ENCODE measurements around the gene MPPED2. TPM values are rescaled to one million over a fixed set of nuclear protein-coding genes. Genes with fewer than 3 reads are reported as not detected.

MPPED2 gene
- total RNA-seq, 2 experiments from 2014 or later = 0.30 to 0.54 TPM

- Mint-ChIP-seq H3K27ac (no peak overlapping the region), H3K36me3 (ENCODE audit: low read depth) (no peaks in the 10 kb centered on the region), H3K4me3 (no peak overlapping the region), H3K4me1 (no peaks in the 10 kb centered on the region), H3K27me3 (peaks cover 5% of the 10 kb centered on the region), H3K9me3 (ENCODE audit: low read depth) (no peaks in the 10 kb centered on the region)
- DNase-seq (no peak), ATAC-seq (no peak)
- CTCF ChIA-PET = no interaction called here
- intact Hi-C loops (cut with DNase I, micrococcal nuclease) = no loop called here
- POLR2A ChIA-PET = no interaction called here
These were observed 190.4 kb downstream of the MPPED2 start for GRCh38 chr11:30395751-30396150.

- Mint-ChIP-seq H3K36me3 (ENCODE audit: low read depth) (no peaks in the 10 kb centered on the region), H3K4me1 (no peaks in the 10 kb centered on the region), H3K27ac (no peak overlapping the region), H3K4me3 (no peak overlapping the region), H3K27me3 (peaks cover 3% of the 10 kb centered on the region), H3K9me3 (ENCODE audit: low read depth) (no peaks in the 10 kb centered on the region)
- intact Hi-C loops (cut with DNase I, micrococcal nuclease) = no loop called here
- DNase-seq = no peak
- no peak for ATAC-seq
- ChIA-PET CTCF (no interaction called here), POLR2A (no interaction called here)
These were observed 193.1 kb downstream of the MPPED2 start for GRCh38 chr11:30393012-30393411.

GRCh38 chr11:30392221-30392784 is 193.8 kb downstream of the MPPED2 start:
- H3K27me3 Mint-ChIP-seq = peaks cover 3% of the 10 kb centered on the region
- intact Hi-C loops (cut with DNase I, micrococcal nuclease) = no loop called here
- H3K27ac Mint-ChIP-seq = no peak overlapping the region
- no peaks in the 10 kb centered on the region for H3K9me3 Mint-ChIP-seq (ENCODE audit: low read depth)
- no peak overlapping the region for H3K4me3 Mint-ChIP-seq
- H3K4me1 Mint-ChIP-seq = no peaks in the 10 kb centered on the region
- DNase-seq (no peak), ATAC-seq (no peak)
- H3K36me3 Mint-ChIP-seq (ENCODE audit: low read depth) = no peaks in the 10 kb centered on the region
- ChIA-PET POLR2A (no interaction called here), CTCF (no interaction called here)

GRCh38 chr11:30388957-30389356 is 197.2 kb downstream of the MPPED2 start:
- POLR2A ChIA-PET = no interaction called here
- DNase-seq = no peak
- CTCF ChIA-PET = no interaction called here
- no peak for ATAC-seq
- Mint-ChIP-seq H3K4me1 (no peaks in the 10 kb centered on the region), H3K4me3 (no peak overlapping the region), H3K36me3 (ENCODE audit: low read depth) (no peaks in the 10 kb centered on the region), H3K27ac (no peak overlapping the region), H3K27me3 (peaks cover 4% of the 10 kb centered on the region), H3K9me3 (ENCODE audit: low read depth) (no peaks in the 10 kb centered on the region)
- intact Hi-C loops (cut with DNase I, micrococcal nuclease) = no loop called here

GRCh38 chr11:30387891-30388861 is 198.0 kb downstream of the MPPED2 start:
- CTCF ChIA-PET = interaction anchor here (1.2 kb wide), 1 partner anchor 8 kb away, joined by 3 read pairs; no protein-coding TSS in a partner anchor
- POLR2A ChIA-PET = no interaction called here
- Mint-ChIP-seq H3K9me3 (ENCODE audit: low read depth) (no peaks in the 10 kb centered on the region), H3K27ac (no peak overlapping the region), H3K27me3 (peaks cover 5% of the 10 kb centered on the region), H3K4me1 (no peaks in the 10 kb centered on the region), H3K36me3 (ENCODE audit: low read depth) (no peaks in the 10 kb centered on the region), H3K4me3 (no peak overlapping the region)
- DNase-seq (no peak), ATAC-seq (no peak)
- intact Hi-C loops (cut with DNase I, micrococcal nuclease) = no loop called here

- ChIA-PET CTCF (no interaction called here), POLR2A (no interaction called here)
- no peaks in the 10 kb centered on the region for H3K4me1 Mint-ChIP-seq
- H3K27ac Mint-ChIP-seq = no peak overlapping the region
- no peaks in the 10 kb centered on the region for H3K36me3 Mint-ChIP-seq (ENCODE audit: low read depth)
- ATAC-seq (no peak), DNase-seq (no peak)
- peaks cover 13% of the 10 kb centered on the region for H3K27me3 Mint-ChIP-seq
- no peak overlapping the region for H3K4me3 Mint-ChIP-seq
- intact Hi-C loops (cut with DNase I, micrococcal nuclease) = no loop called here
- no peaks in the 10 kb centered on the region for H3K9me3 Mint-ChIP-seq (ENCODE audit: low read depth)
These were observed 204.3 kb downstream of the MPPED2 start for GRCh38 chr11:30381879-30382278.

- ChIA-PET CTCF (no interaction called here), POLR2A (interaction anchor here (0.6 kb wide), 1 partner anchor 12 kb away, joined by 4 read pairs; no protein-coding TSS in a partner anchor)
- Mint-ChIP-seq H3K4me1 (no peaks in the 10 kb centered on the region), H3K4me3 (no peak overlapping the region), H3K27me3 (peaks cover 12% of the 10 kb centered on the region), H3K36me3 (ENCODE audit: low read depth) (no peaks in the 10 kb centered on the region), H3K27ac (no peak overlapping the region), H3K9me3 (ENCODE audit: low read depth) (no peaks in the 10 kb centered on the region)
- intact Hi-C loops (cut with DNase I, micrococcal nuclease) = no loop called here
- ATAC-seq (no peak), DNase-seq (no peak)
These were observed 205.3 kb downstream of the MPPED2 start for GRCh38 chr11:30380846-30381245.

GRCh38 chr11:30377347-30377746 is 208.8 kb downstream of the MPPED2 start:
- intact Hi-C loops (cut with DNase I, micrococcal nuclease) = no loop called here
- no peak overlapping the region for H3K27ac Mint-ChIP-seq
- ChIA-PET CTCF (interaction anchor here (0.7 kb wide), 1 partner anchor 30 kb away, joined by 3 read pairs; no protein-coding TSS in a partner anchor), POLR2A (no interaction called here)
- H3K36me3 Mint-ChIP-seq (ENCODE audit: low read depth) = no peaks in the 10 kb centered on the region
- H3K27me3 Mint-ChIP-seq = peaks cover 8% of the 10 kb centered on the region
- DNase-seq = no peak
- H3K4me3 Mint-ChIP-seq = no peak overlapping the region
- no peak for ATAC-seq
- H3K9me3 Mint-ChIP-seq (ENCODE audit: low read depth) = no peaks in the 10 kb centered on the region
- no peaks in the 10 kb centered on the region for H3K4me1 Mint-ChIP-seq

GRCh38 chr11:30370164-30370563 is 216.0 kb downstream of the MPPED2 start:
- H3K27ac Mint-ChIP-seq = no peak overlapping the region
- POLR2A ChIA-PET = no interaction called here

GRCh38 chr11:30368394-30368793 is 217.8 kb downstream of the MPPED2 start:
- Mint-ChIP-seq H3K27ac (no peak overlapping the region), H3K9me3 (ENCODE audit: low read depth) (no peaks in the 10 kb centered on the region), H3K27me3 (peaks cover 2% of the 10 kb centered on the region), H3K36me3 (ENCODE audit: low read depth) (no peaks in the 10 kb centered on the region), H3K4me3 (no peak overlapping the region), H3K4me1 (no peaks in the 10 kb centered on the region)
- ChIA-PET POLR2A (interaction anchor here (0.7 kb wide), 1 partner anchor 12 kb away, joined by 4 read pairs; no protein-coding TSS in a partner anchor), CTCF (no interaction called here)
- intact Hi-C loops (cut with DNase I, micrococcal nuclease) = no loop called here
- no peak for DNase-seq
- ATAC-seq = no peak

More at GRCh38 chr11:30370164-30370563, 216.0 kb downstream of the MPPED2 start:
- no peak overlapping the region for H3K4me3 Mint-ChIP-seq
- no peaks in the 10 kb centered on the region for H3K4me1 Mint-ChIP-seq
- H3K36me3 Mint-ChIP-seq (ENCODE audit: low read depth) = no peaks in the 10 kb centered on the region
- peaks cover 2% of the 10 kb centered on the region for H3K27me3 Mint-ChIP-seq
- ATAC-seq (no peak), DNase-seq (no peak)
- intact Hi-C loops (cut with DNase I, micrococcal nuclease) = no loop called here
- CTCF ChIA-PET = no interaction called here
- no peaks in the 10 kb centered on the region for H3K9me3 Mint-ChIP-seq (ENCODE audit: low read depth)

- no peak for ATAC-seq
These were observed 220.2 kb downstream of the MPPED2 start for GRCh38 chr11:30365793-30366517.

More at GRCh38 chr11:30365793-30366517, 220.2 kb downstream of the MPPED2 start:
- intact Hi-C loops (cut with DNase I, micrococcal nuclease) = no loop called here
- ChIA-PET CTCF (no interaction called here), POLR2A (no interaction called here)
- H3K36me3 Mint-ChIP-seq (ENCODE audit: low read depth) = no peaks in the 10 kb centered on the region
- no peak overlapping the region for H3K4me3 Mint-ChIP-seq
- H3K27me3 Mint-ChIP-seq = peaks cover 2% of the 10 kb centered on the region
- no peak overlapping the region for H3K27ac Mint-ChIP-seq
- no peak for DNase-seq
- no peaks in the 10 kb centered on the region for H3K9me3 Mint-ChIP-seq (ENCODE audit: low read depth)
- no peaks in the 10 kb centered on the region for H3K4me1 Mint-ChIP-seq
